Activated CD8-positive, alpha-beta memory T cell treated with anti-CD3 and anti-CD28 coated beads, Interleukin-2, amount 10 ng/mL, durations not matched to agents 7 days and 5 days (primary cell): ENCODE data around the gene OR51L1. TPM values are rescaled to one million over a fixed set of nuclear protein-coding genes. Genes with fewer than 3 reads are reported as not detected.

ENCODE experiments used
- ATAC-seq: fragments of 150-1000 bp; cut with Tn5 transposase; one replicate; pipeline ENCODE4 v1.10.0; 2021; ENCODE audit warnings: moderate library complexity
- CTCF ChIA-PET: fragments of 350-600 bp; sonication (Branson Sonifier 250); formaldehyde crosslinking; loops from one replicate; lab custom pipeline; 2021; ENCODE audit warnings: antibody characterized with exemption; lab: Charles Lee
- DNase-seq: peaks from one replicate; pipeline ENCODE4 v3.0.0-alpha.2; 2020
- H3K27ac Mint-ChIP-seq: one replicate; pipeline ENCODE4 v1.8.0; 2021; ENCODE audit warnings: mild to moderate bottlenecking, mixed read lengths
- H3K27me3 Mint-ChIP-seq: one replicate; pipeline ENCODE4 v1.8.0; 2021; ENCODE audit warnings: mixed read lengths
- H3K36me3 Mint-ChIP-seq: one replicate; pipeline ENCODE4 v1.8.0; 2021; ENCODE audit warnings: mild to moderate bottlenecking, mixed read lengths
- H3K4me1 Mint-ChIP-seq: one replicate; pipeline ENCODE4 v1.8.0; 2021; ENCODE audit warnings: mixed read lengths
- H3K4me3 Mint-ChIP-seq: one replicate; pipeline ENCODE4 v1.8.0; 2021; ENCODE audit warnings: mild to moderate bottlenecking, moderate library complexity, mixed read lengths
- H3K9me3 Mint-ChIP-seq: one replicate; pipeline ENCODE4 v1.8.0; 2022; ENCODE audit warnings: low read depth, mixed read lengths
- total RNA-seq, 2 experiments: library from RNA; stranded (reverse); gene quantifications; one replicate each; pipeline ENCODE4 v1.2.3, GENCODE V29; 2021

Gene OR51L1
- total RNA-seq, 2 experiments from 2014 or later = not detected

DNA sequence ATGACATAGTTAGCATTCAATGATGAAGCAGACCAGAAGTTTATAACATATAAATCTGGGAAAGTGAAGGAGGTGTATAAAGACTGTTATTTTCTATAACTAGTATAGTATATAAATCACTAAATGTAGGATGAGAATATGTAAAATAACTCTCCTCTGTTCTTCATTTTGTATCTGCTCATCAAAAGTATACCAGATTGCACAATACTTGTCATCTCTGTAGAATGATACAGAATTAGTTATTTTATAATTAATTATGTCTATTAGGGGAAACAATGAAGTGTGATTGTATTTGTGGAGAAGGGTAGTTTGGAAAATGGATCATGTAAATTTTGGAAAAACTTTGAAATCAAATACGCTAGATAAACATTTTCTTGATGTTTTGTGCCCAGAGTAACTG lies 18.4 kb downstream of the OR51L1 start:
- Mint-ChIP-seq H3K36me3 (no peaks in the 10 kb centered on the region), H3K27ac (no peak overlapping the region), H3K4me3 (no peak overlapping the region), H3K9me3 (no peaks in the 10 kb centered on the region), H3K4me1 (no peaks in the 10 kb centered on the region), H3K27me3 (no peaks in the 10 kb centered on the region)
- CTCF ChIA-PET = no interaction called here
- DNase-seq (no peak), ATAC-seq (no peak)

DNA sequence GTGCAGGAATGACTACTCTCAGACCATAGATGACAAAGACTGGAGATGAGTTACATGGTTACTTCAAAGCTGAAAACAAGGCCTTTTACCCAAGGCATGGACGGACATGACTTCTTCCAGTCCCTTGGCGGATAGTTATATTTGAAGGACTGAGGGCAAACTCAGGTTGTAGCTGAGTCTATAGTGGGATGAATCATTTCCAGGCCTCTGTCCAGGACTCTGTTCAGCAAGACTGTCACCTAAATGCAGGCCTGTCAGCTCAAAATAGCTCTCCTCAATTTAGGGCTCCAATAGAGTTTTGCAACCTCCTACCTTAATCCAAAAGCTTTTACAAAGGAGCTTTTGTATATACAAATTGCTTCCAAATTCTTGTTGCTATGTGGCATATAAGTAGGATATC lies 27.3 kb downstream of the OR51L1 start:
- no peaks in the 10 kb centered on the region for H3K4me1 Mint-ChIP-seq
- CTCF ChIA-PET = no interaction called here
- H3K36me3 Mint-ChIP-seq = no peaks in the 10 kb centered on the region
- no peak for DNase-seq
- no peak overlapping the region for H3K27ac Mint-ChIP-seq
- no peak for ATAC-seq
- H3K4me3 Mint-ChIP-seq = no peak overlapping the region
- peaks cover 3% of the 10 kb centered on the region for H3K9me3 Mint-ChIP-seq
- no peaks in the 10 kb centered on the region for H3K27me3 Mint-ChIP-seq

DNA sequence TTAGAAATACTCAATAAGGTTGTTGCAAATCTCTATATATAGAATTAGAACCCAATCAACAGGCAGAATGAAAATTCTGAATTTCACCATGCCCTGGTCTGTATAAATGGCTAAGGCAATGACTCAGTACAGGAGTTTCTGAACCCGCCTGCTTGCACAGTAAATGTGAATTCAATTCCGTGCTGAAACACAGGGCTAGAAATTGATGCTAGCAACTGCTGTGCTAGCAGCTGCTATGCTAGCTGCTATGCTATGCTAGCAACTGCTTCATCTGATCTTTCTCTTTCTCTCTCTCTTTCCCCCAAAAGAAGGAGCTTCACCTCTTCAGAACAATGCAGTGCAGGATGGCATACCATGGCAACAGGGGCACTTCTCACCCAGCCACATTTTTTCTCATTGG lies 42.0 kb downstream of the OR51L1 start:
- no peaks in the 10 kb centered on the region for H3K36me3 Mint-ChIP-seq
- H3K4me3 Mint-ChIP-seq = no peak overlapping the region
- H3K27me3 Mint-ChIP-seq = no peaks in the 10 kb centered on the region
- CTCF ChIA-PET = no interaction called here
- H3K4me1 Mint-ChIP-seq = no peaks in the 10 kb centered on the region
- no peak for DNase-seq
- no peaks in the 10 kb centered on the region for H3K9me3 Mint-ChIP-seq
- no peak overlapping the region for H3K27ac Mint-ChIP-seq
- no peak for ATAC-seq

DNA sequence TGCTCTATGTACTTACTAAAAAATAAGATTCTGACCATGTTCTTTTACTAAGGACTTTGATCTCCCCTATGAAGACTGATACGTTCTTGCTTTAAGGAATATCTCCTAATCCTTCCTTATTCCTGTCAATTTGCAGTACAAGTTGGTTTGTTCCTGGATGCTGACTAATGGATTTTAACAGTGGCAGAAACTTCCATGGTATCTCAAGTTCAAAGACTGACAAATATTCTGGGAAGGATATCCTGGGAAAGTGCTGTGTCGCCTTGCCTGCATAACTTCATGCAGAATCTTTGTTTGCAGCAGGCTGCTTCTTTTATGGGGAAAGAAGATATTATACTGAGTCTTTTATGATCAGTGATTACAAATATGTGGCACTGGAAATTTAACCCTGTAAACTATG lies 43.3 kb downstream of the OR51L1 start:
- H3K4me1 Mint-ChIP-seq = no peaks in the 10 kb centered on the region
- CTCF ChIA-PET = no interaction called here
- ATAC-seq = no peak
- H3K27ac Mint-ChIP-seq = no peak overlapping the region
- no peaks in the 10 kb centered on the region for H3K27me3 Mint-ChIP-seq
- H3K4me3 Mint-ChIP-seq = no peak overlapping the region
- no peak for DNase-seq
- no peaks in the 10 kb centered on the region for H3K36me3 Mint-ChIP-seq
- H3K9me3 Mint-ChIP-seq = no peaks in the 10 kb centered on the region

DNA sequence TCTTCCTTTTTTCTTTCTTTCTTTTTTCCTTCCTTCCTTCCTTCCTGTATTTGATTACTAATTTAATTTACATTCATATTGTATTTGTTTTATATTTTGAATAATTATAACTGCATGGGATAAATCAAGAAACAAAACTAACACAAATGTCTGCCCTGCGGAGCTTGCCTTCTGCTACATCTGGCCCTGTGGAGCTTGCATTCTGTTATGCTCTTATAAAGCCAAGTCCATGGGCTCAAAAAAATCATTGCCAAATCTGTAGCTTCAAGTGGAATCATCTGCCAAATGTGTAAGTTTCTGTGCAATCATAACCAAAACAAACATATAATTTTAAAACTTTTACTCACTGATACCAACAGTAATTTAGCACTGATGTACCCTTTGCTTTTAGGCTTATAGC lies 43.7 kb downstream of the OR51L1 start:
- H3K27ac Mint-ChIP-seq = no peak overlapping the region
- H3K27me3 Mint-ChIP-seq = no peaks in the 10 kb centered on the region
- CTCF ChIA-PET = no interaction called here
- no peaks in the 10 kb centered on the region for H3K9me3 Mint-ChIP-seq
- no peaks in the 10 kb centered on the region for H3K4me1 Mint-ChIP-seq
- no peak overlapping the region for H3K4me3 Mint-ChIP-seq
- no peak for DNase-seq
- no peaks in the 10 kb centered on the region for H3K36me3 Mint-ChIP-seq
- no peak for ATAC-seq

DNA sequence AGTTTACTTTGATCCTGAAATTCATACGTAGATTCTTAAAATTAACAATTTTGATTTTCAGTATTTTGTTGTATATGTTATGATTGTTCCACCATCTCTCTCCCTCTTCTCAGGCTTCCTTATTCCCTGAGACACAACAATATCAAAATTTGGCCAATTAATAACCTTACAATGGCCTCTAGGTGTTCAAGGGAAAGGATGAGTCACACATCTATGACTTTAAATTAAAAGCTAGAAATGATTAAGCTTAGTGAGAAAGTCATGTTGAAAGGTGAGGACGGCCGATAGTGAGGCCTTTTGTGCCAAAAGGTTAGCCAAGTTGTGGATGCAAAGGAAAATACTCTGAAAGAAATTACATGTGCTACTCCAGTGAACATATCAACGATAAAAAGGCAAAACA lies 46.2 kb downstream of the OR51L1 start:
- ATAC-seq (no peak), DNase-seq (no peak)
- H3K4me1 Mint-ChIP-seq = no peaks in the 10 kb centered on the region
- CTCF ChIA-PET = no interaction called here
- no peaks in the 10 kb centered on the region for H3K27me3 Mint-ChIP-seq
- no peak overlapping the region for H3K4me3 Mint-ChIP-seq
- no peaks in the 10 kb centered on the region for H3K9me3 Mint-ChIP-seq
- H3K27ac Mint-ChIP-seq = no peak overlapping the region
- no peaks in the 10 kb centered on the region for H3K36me3 Mint-ChIP-seq

DNA sequence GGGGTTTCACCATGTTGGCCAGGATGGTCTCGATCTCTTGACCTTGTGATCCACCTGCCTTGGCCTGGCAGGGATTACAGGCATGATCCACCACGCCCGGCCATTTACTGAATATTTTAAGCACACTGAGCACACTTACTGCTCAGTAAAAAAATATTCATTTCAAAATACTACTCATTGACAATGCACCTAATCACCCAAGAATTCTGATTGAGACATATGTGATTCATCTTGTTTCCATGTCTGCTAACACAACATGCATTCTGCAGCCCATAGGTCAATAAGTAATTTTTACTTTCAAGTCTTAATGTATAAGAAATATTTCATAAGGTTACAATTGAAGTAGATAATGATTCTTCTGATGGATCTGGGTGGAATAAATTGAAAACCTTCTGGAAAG lies 47.4 kb downstream of the OR51L1 start:
- CTCF ChIA-PET = no interaction called here
- Mint-ChIP-seq H3K9me3 (no peaks in the 10 kb centered on the region), H3K36me3 (no peaks in the 10 kb centered on the region), H3K4me1 (no peaks in the 10 kb centered on the region), H3K27ac (no peak overlapping the region), H3K4me3 (no peak overlapping the region), H3K27me3 (no peaks in the 10 kb centered on the region)
- ATAC-seq = no peak
- DNase-seq = no peak

DNA sequence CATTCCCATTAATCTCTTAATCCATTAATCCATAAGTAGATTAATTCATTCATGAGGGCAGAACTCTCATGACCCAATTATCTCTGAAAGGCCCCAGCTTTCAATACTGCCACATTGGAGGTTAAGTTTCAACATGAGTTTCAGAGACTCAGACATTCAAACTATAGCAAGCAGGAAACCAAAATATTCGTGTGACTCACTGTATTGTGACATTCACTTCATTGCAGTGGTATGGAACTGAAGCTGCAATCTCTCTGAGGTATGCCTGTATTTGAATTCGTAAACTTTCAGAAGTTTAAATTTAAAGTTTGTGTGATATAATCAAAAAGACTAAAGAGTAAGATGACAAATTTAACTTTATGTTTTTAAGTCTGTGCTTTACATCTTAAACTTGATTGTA lies 48.7 kb downstream of the OR51L1 start:
- H3K4me3 Mint-ChIP-seq = no peak overlapping the region
- H3K27ac Mint-ChIP-seq = no peak overlapping the region
- no peaks in the 10 kb centered on the region for H3K36me3 Mint-ChIP-seq
- no peak for ATAC-seq
- no peaks in the 10 kb centered on the region for H3K4me1 Mint-ChIP-seq
- DNase-seq = no peak
- H3K27me3 Mint-ChIP-seq = no peaks in the 10 kb centered on the region
- CTCF ChIA-PET = no interaction called here
- no peaks in the 10 kb centered on the region for H3K9me3 Mint-ChIP-seq

DNA sequence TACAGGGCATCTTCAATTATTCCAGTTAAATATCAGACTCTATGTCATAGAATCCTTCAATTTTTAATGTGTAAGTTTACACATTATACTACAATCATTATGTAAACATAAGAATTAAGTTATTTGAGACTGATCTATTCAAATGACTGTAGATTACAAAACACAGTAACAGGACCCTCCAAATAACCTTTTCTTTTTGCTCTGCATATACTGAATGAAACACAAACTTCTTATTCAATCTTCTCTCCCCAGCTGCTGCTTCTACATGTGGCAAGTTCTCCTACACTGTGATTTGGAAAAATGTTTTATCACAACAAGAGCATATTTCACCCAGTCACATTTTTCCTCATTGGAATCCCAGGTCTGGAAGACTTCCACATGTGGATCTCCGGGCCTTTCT lies 51.6 kb downstream of the OR51L1 start, which contains the start of gene OR52J3:
TSS of gene OR52J3 (plus strand) at position 301 of the 400 bp plus-strand sequence. CDS start at position 301, 0 bp downstream.
- Mint-ChIP-seq H3K27me3 (no peaks in the 10 kb centered on the region), H3K36me3 (no peaks in the 10 kb centered on the region), H3K4me1 (no peaks in the 10 kb centered on the region), H3K4me3 (no peak within 1 kb of the TSS), H3K9me3 (no peaks in the 10 kb centered on the region), H3K27ac (no peak within 1 kb of the TSS)
- CTCF ChIA-PET = no interaction called here
- DNase-seq (no peak), ATAC-seq (no peak)

DNA sequence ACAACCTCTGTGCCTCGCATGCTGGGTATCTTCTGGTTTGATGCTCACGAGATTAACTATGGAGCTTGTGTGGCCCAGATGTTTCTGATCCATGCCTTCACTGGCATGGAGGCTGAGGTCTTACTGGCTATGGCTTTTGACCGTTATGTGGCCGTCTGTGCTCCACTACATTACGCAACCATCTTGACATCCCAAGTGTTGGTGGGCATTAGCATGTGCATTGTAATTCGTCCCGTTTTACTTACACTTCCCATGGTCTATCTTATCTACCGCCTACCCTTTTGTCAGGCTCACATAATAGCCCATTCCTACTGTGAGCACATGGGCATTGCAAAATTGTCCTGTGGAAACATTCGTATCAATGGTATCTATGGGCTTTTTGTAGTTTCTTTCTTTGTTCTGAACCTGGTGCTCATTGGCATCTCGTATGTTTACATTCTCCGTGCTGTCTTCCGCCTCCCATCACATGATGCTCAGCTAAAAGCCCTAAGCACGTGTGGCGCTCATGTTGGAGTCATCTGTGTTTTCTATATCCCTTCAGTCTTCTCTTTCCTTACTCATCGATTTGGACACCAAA lies 52.2 kb downstream of the OR51L1 start:
- Mint-ChIP-seq H3K36me3 (no peaks in the 10 kb centered on the region), H3K27ac (no peak overlapping the region), H3K4me1 (no peaks in the 10 kb centered on the region), H3K4me3 (no peak overlapping the region), H3K27me3 (no peaks in the 10 kb centered on the region), H3K9me3 (no peaks in the 10 kb centered on the region)
- ATAC-seq (no peak), DNase-seq (no peak)
- CTCF ChIA-PET = no interaction called here

Other genes starting within 250 kb of the OR51L1 start
- not detected for gene OR51F1, start 224.9 kb upstream of the OR51L1 start, total RNA-seq
- gene OR52R1, start 190.5 kb upstream of the OR51L1 start, total RNA-seq = not detected
- not detected for gene OR51F2, start 173.5 kb upstream of the OR51L1 start, total RNA-seq
- not detected for gene OR51S1, start 145.6 kb upstream of the OR51L1 start, total RNA-seq
- gene OR51T1, start 113.0 kb upstream of the OR51L1 start, total RNA-seq = not detected
- gene OR51A7, start 91.1 kb upstream of the OR51L1 start, total RNA-seq = not detected
- gene OR51G2, start 75.5 kb upstream of the OR51L1 start, total RNA-seq = not detected
- not detected for gene OR51G1, start 70.5 kb upstream of the OR51L1 start, total RNA-seq
- gene OR51A4, start 47.2 kb upstream of the OR51L1 start, total RNA-seq = not detected
- gene OR51A2, start 39.1 kb upstream of the OR51L1 start, total RNA-seq = not detected
- not detected for gene OR52J3, start 51.7 kb downstream of the OR51L1 start, total RNA-seq
- not detected for gene OR52E2, start 64.8 kb downstream of the OR51L1 start, total RNA-seq
- gene OR52E1, start 74.7 kb downstream of the OR51L1 start, total RNA-seq = not detected
- not detected for gene OR52A5, start 143.5 kb downstream of the OR51L1 start, total RNA-seq
- not detected for gene OR52A1, start 159.9 kb downstream of the OR51L1 start, total RNA-seq
- not detected for gene OR51V1, start 205.8 kb downstream of the OR51L1 start, total RNA-seq
- gene HBB, start 232.2 kb downstream of the OR51L1 start, total RNA-seq = not detected
- not detected for gene HBD, start 239.6 kb downstream of the OR51L1 start, total RNA-seq